Activated T-helper 1 cell treated with anti-CD3 and anti-CD28 coated beads, Interleukin-2, amount 50 U/mL, for 16 hours (primary cell): ENCODE measurements around the gene METTL8.
A peak's percentile ranks its signal among the peaks of the same experiment; 100 is the strongest.

Experiments used
- DNase-seq, 2 donors: peaks; one replicate each; pipeline ENCODE4 v3.0.0-alpha.2; 2020; ENCODE audit warnings: low read depth in 1 of 2, low spot score in 1 of 2

METTL8 gene

GRCh38 chr2:171346723-171347557 lies 86.8 kb downstream of the METTL8 start:
- no peak for DNase-seq

- no peak for DNase-seq
Measured at GRCh38 chr2:171345971-171346722, 87.6 kb downstream of the METTL8 start.

GRCh38 chr2:171344182-171344581 lies 89.6 kb downstream of the METTL8 start:
- no peak for DNase-seq

- DNase-seq = no peak
Measured at GRCh38 chr2:171342067-171342413, 91.8 kb downstream of the METTL8 start.

- DNase-seq = no peak
Measured at GRCh38 chr2:171341394-171342066, 92.3 kb downstream of the METTL8 start.

GRCh38 chr2:171334946-171335345 lies 98.8 kb downstream of the METTL8 start:
- DNase-seq = no peak

- DNase-seq = no peak
Measured at GRCh38 chr2:171334171-171334570, 99.6 kb downstream of the METTL8 start.

- no peak for DNase-seq
Measured at GRCh38 chr2:171330155-171330956, 103.4 kb downstream of the METTL8 start.

- DNase-seq = no peak
Measured at GRCh38 chr2:171327043-171327496, 106.7 kb downstream of the METTL8 start.

- DNase-seq = no peak
Measured at GRCh38 chr2:171325886-171326585, 107.8 kb downstream of the METTL8 start.

GRCh38 chr2:171323971-171324528 lies 109.7 kb downstream of the METTL8 start:
- DNase-seq = no peak

GRCh38 chr2:171322928-171323327 lies 110.9 kb downstream of the METTL8 start:
- no peak for DNase-seq

- no peak for DNase-seq
Measured at GRCh38 chr2:171320731-171321130, 113.1 kb downstream of the METTL8 start.

GRCh38 chr2:171320208-171320621 lies 113.6 kb downstream of the METTL8 start:
- DNase-seq = no peak

- DNase-seq = peak in 1 of 2 donors; percentile 23
Measured at GRCh38 chr2:171319164-171319810, 114.5 kb downstream of the METTL8 start.

GRCh38 chr2:171318463-171318934 lies 115.3 kb downstream of the METTL8 start:
- DNase-seq = no peak

GRCh38 chr2:171317492-171318125 lies 116.2 kb downstream of the METTL8 start:
- no peak for DNase-seq

- no peak for DNase-seq
Measured at GRCh38 chr2:171316755-171317337, 116.9 kb downstream of the METTL8 start.
